Sigmoid colon (tissue), 4 donors: Measurements from ENCODE around the gene IGSF6.

ENCODE experiments used
- EP300 ChIP-seq, 4 donors: sonication (generic); formaldehyde crosslinking; IDR thresholded peaks; one replicate each; pipeline ENCODE4 v1.6.1; 2017; ENCODE audit warnings: antibody characterized with exemption in 4 of 4
- POLR2A ChIP-seq, 2 donors: fragments of 450-650 bp; IDR thresholded peaks; one replicate each; pipeline ENCODE4 v1.6.1; 2016; ENCODE audit warnings: antibody characterized with exemption in 2 of 2, mild to moderate bottlenecking in 2 of 2, moderate library complexity in 2 of 2
- TF ChIP-seq, protein P1 (sequence below), 4 experiments: fragments of 450-650 bp in 3 of 4; fragments of 200-600 bp in 1 of 4; IDR thresholded peaks; one replicate each; pipeline ENCODE4 v1.5.1; 2016 to 2019; ENCODE audit warnings: antibody characterized with exemption in 4 of 4, mild to moderate bottlenecking in 3 of 4, moderate library complexity in 2 of 4

DNA sequence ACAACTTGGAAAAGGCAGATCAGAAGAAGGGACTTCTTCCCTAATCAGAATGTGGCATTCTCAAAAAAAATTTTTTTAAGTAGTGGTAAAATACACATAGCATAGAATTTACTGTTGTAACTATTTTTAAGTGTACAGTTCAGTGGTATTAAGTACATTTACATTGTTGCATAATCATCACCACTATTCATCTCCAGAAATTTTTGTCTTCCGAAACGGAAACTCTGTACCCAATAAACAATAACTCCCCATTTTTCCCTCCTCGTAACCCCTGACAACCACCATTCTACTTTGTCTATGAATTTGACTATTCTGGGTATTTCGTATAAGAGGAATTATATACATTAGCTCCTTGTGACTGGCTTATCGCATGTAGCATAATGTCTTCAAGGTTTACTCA is 34.1 kb downstream of the IGSF6 start:
- TF ChIP-seq, protein P1, sequence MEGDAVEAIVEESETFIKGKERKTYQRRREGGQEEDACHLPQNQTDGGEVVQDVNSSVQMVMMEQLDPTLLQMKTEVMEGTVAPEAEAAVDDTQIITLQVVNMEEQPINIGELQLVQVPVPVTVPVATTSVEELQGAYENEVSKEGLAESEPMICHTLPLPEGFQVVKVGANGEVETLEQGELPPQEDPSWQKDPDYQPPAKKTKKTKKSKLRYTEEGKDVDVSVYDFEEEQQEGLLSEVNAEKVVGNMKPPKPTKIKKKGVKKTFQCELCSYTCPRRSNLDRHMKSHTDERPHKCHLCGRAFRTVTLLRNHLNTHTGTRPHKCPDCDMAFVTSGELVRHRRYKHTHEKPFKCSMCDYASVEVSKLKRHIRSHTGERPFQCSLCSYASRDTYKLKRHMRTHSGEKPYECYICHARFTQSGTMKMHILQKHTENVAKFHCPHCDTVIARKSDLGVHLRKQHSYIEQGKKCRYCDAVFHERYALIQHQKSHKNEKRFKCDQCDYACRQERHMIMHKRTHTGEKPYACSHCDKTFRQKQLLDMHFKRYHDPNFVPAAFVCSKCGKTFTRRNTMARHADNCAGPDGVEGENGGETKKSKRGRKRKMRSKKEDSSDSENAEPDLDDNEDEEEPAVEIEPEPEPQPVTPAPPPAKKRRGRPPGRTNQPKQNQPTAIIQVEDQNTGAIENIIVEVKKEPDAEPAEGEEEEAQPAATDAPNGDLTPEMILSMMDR (IDR thresholded peaks at IDR 0.05) = no peak
- no peak for TF ChIP-seq POLR2A (IDR thresholded peaks at IDR 0.05)
- TF ChIP-seq EP300 (IDR thresholded peaks at IDR 0.05) = no peak
